A549 (cell line): ENCODE results near the gene TCHP. TPM values are rescaled to one million over a fixed set of nuclear protein-coding genes. Genes with fewer than 3 reads are reported as not detected.

Source experiments
- ATAC-seq, 2 experiments: fragments of 200-7000 bp in 1 of 2; fragments of >200 bp in 1 of 2; cut with Nextera tagmentation in 1 of 2; cut with Tn5 transposase in 1 of 2; 3 replicates each; pipeline versions ENCODE4 v1.8.0 to v1.9.1; 2018 to 2020; ENCODE audit warnings: mild to moderate bottlenecking in 1 of 2, moderate library complexity in 1 of 2
- CTCF ChIA-PET: fragments of 300-600 bp; sonication (Branson Sonifier 250); formaldehyde crosslinking; extraction: SDS; loops from one replicate; lab custom pipeline; 2021; ENCODE audit warnings: antibody characterized with exemption, inconsistent platforms; lab: Yijun Ruan, JAX
- POLR2A ChIA-PET: fragments of 350-600 bp; formaldehyde crosslinking; extraction: SDS; loops from one replicate; lab custom pipeline; 2021; ENCODE audit warnings: antibody characterized with exemption, inconsistent platforms; lab: Yijun Ruan, JAX
- DNase-seq, 2 experiments: peaks; one replicate each; pipeline versions ENCODE4 v3.0.0 to v3.0.0-alpha.2; 2011 to 2016; ENCODE audit warnings: low read depth in 1 of 2, low spot score in 1 of 2
- FAIRE-seq: peaks from 2 replicates; lab custom pipeline; 2011; peaks lifted over from hg19 to GRCh38; lab: Jason Lieb, UNC
- H3K27ac ChIP-seq, 2 experiments: fragments of >200 bp; sonication (Bioruptor Twin); formaldehyde crosslinking; 3 replicates each; pipeline ENCODE4 v1.5.1; 2016 to 2017
- H3K4me1 ChIP-seq: fragments of >200 bp; sonication (Bioruptor Twin); formaldehyde crosslinking; 3 replicates; pipeline ENCODE4 v1.6.1; 2016
- H3K4me2 ChIP-seq: fragments of >200 bp; sonication (Bioruptor Twin); formaldehyde crosslinking; 3 replicates; pipeline ENCODE4 v1.6.1; 2016
- H3K4me3 ChIP-seq: fragments of >200 bp; sonication (Bioruptor Twin); formaldehyde crosslinking; 3 replicates; pipeline ENCODE4 v1.5.1; 2016
- H3K9me3 ChIP-seq: fragments of >200 bp; sonication (Bioruptor Twin); formaldehyde crosslinking; 3 replicates; pipeline ENCODE4 v1.6.1; 2016
- BHLHE40 ChIP-seq: IDR thresholded peaks from 2 replicates; pipeline ENCODE4 v1.6.1; 2012; ENCODE audit warnings: low read depth, low read length, inconsistent platforms
- CEBPB ChIP-seq, 2 experiments: fragments of >200 bp in 1 of 2; sonication (Bioruptor Twin) in 1 of 2; formaldehyde crosslinking in 1 of 2; IDR thresholded peaks; 2 replicates each; pipeline ENCODE4 v1.6.1; 2012 to 2016
- EP300 ChIP-seq, 2 experiments: fragments of >200 bp; sonication (Bioruptor Twin); formaldehyde crosslinking; IDR thresholded peaks; 2 replicates in 1 of 2; 3 replicates in 1 of 2; pipeline ENCODE4 v1.6.1; 2016 to 2017
- ESRRA ChIP-seq: fragments of 150-350 bp; IDR thresholded peaks from 2 replicates; pipeline ENCODE4 v1.6.1; 2014; ENCODE audit warnings: mild to moderate bottlenecking, low read length, borderline replicate concordance
- FOSB ChIP-seq: fragments of 250-450 bp; sonication (Bioruptor Pico); IDR thresholded peaks from 2 replicates; pipeline ENCODE4 v1.5.0; 2020; ENCODE audit warnings: mild to moderate bottlenecking, moderate library complexity
- GATA3 ChIP-seq: IDR thresholded peaks from 2 replicates; pipeline ENCODE4 v1.6.1; 2012; ENCODE audit warnings: borderline replicate concordance
- HDAC2 ChIP-seq: fragments of 200-600 bp; sonication (generic); IDR thresholded peaks from 2 replicates; pipeline ENCODE4 v1.6.1; 2016
- HOXB5 ChIP-seq: fragments of 250-450 bp; sonication (Bioruptor Pico); IDR thresholded peaks from 2 replicates; pipeline ENCODE4 v1.5.0; 2020; ENCODE audit warnings: mild to moderate bottlenecking, moderate library complexity
- JUNB ChIP-seq: fragments of >200 bp; sonication (Bioruptor Twin); formaldehyde crosslinking; IDR thresholded peaks from 2 replicates; pipeline ENCODE4 v1.6.1; 2016
- PHF8 ChIP-seq: fragments of 200-600 bp; sonication (generic); IDR thresholded peaks from 2 replicates; pipeline ENCODE4 v1.6.1; 2016; ENCODE audit warnings: low read depth, mild to moderate bottlenecking, antibody characterized with exemption, moderate library complexity, borderline replicate concordance
- RAD21 ChIP-seq, 2 experiments: fragments of >200 bp in 1 of 2; sonication (Bioruptor Twin) in 1 of 2; formaldehyde crosslinking in 1 of 2; IDR thresholded peaks in 1 of 2; conservative IDR thresholded peaks in 1 of 2; 2 replicates in 1 of 2; 3 replicates in 1 of 2; pipeline ENCODE4 v1.6.1; 2012 to 2018; ENCODE audit warnings: inconsistent platforms in 1 of 2
- REST ChIP-seq: fragments of 200-600 bp; sonication (generic); IDR thresholded peaks from 2 replicates; pipeline ENCODE4 v1.6.1; 2016; ENCODE audit warnings: antibody characterized with exemption, mild to moderate bottlenecking, moderate library complexity
- RFX5 ChIP-seq: fragments of 450-650 bp; IDR thresholded peaks from 2 replicates; pipeline ENCODE4 v1.7.1; 2014; ENCODE audit warnings: antibody characterized with exemption, mild to moderate bottlenecking, moderate library complexity
- RNF2 ChIP-seq: fragments of 200-600 bp; sonication (generic); IDR thresholded peaks from 2 replicates; pipeline ENCODE4 v1.6.1; 2016; ENCODE audit warnings: low read depth, mild to moderate bottlenecking, antibody characterized with exemption, moderate library complexity, borderline replicate concordance
- SMC3 ChIP-seq: fragments of >200 bp; sonication (Bioruptor Twin); formaldehyde crosslinking; IDR thresholded peaks from 3 replicates; pipeline ENCODE4 v1.6.1; 2018; ENCODE audit warnings: inconsistent platforms
- ZNF302 ChIP-seq: fragments of 250-450 bp; sonication (Bioruptor Pico); IDR thresholded peaks from 2 replicates; pipeline ENCODE4 v1.9.0; 2021; ENCODE audit warnings: inconsistent platforms, mild to moderate bottlenecking, moderate library complexity
- WGBS: methylation state at CpG from one replicate; pipeline ENCODE4 v1.1.6; 2017; ENCODE audit errors: missing lambda C conversion rate; 5-methylcytosine and 5-hydroxymethylcytosine counted together
- polyA plus RNA-seq, 4 experiments: library from polyadenylated mRNA; depleted of rRNA in 3 of 4; stranded (reverse); fragments of >200 nt; fragmentation: RNase III in 1 of 4; extraction: RNeasy Plus Mini Kit Qiagen cat#74134 plus additional on column Dnase treatment in 1 of 4; gene quantifications; 2 replicates in 3 of 4; 3 replicates in 1 of 4; pipeline ENCODE4 v1.2.3, GENCODE V29; 2011 to 2017
- TF ChIP-seq, protein P1 (sequence below): fragments of >200 bp; sonication (Bioruptor Twin); formaldehyde crosslinking; IDR thresholded peaks from 3 replicates; pipeline ENCODE4 v1.6.1; 2016
- TF ChIP-seq, protein P2 (sequence below): IDR thresholded peaks from 2 replicates; pipeline ENCODE4 v1.6.1; 2012
- TF ChIP-seq, protein P3 (sequence below): fragments of >200 bp; sonication (Bioruptor Twin); formaldehyde crosslinking; IDR thresholded peaks from 2 replicates; pipeline ENCODE4 v1.6.1; 2016
- TF ChIP-seq, protein P4 (sequence below): fragments of 450-650 bp; IDR thresholded peaks from 2 replicates; pipeline ENCODE4 v1.6.1; 2014; ENCODE audit warnings: antibody characterized with exemption
- TF ChIP-seq, protein P5 (sequence below): IDR thresholded peaks from 2 replicates; pipeline ENCODE4 v1.6.1; 2012; ENCODE audit warnings: low read depth, borderline replicate concordance

TCHP gene
- polyA plus RNA-seq, 2 of the 4 experiments (the other 2 are of a cell fraction), result 18.4 to 33.4 TPM

GRCh38 chr12:109946505-109946904 is 46.4 kb downstream of the TCHP start:
- Histone ChIP-seq H3K27ac (no peak overlapping the region), H3K4me1 (no peaks in the 10 kb centered on the region), H3K9me3 (no peaks in the 10 kb centered on the region), H3K4me2 (no peak overlapping the region), H3K4me3 (no peak overlapping the region)
- ChIA-PET CTCF (interaction anchor here (1.0 to 1.7 kb wide), 4 partner anchors 18 to 522 kb away, joined by 3 to 9 read pairs (median 4); partner anchors contain the start of gene FAM216A), POLR2A (no interaction called here)
- ATAC-seq (no peak), FAIRE-seq (no peak), DNase-seq (no peak)
- TF ChIP-seq ZNF302 (CRISPR knock-in tag), result no peak
- TF ChIP-seq FOSB (CRISPR knock-in tag), result no peak
- TF ChIP-seq REST, result no peak
- TF ChIP-seq, protein P1, sequence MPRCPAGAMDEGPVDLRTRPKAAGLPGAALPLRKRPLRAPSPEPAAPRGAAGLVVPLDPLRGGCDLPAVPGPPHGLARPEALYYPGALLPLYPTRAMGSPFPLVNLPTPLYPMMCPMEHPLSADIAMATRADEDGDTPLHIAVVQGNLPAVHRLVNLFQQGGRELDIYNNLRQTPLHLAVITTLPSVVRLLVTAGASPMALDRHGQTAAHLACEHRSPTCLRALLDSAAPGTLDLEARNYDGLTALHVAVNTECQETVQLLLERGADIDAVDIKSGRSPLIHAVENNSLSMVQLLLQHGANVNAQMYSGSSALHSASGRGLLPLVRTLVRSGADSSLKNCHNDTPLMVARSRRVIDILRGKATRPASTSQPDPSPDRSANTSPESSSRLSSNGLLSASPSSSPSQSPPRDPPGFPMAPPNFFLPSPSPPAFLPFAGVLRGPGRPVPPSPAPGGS, result no peak
- no peak for TF ChIP-seq HDAC2
- no peak for TF ChIP-seq ESRRA
- no peak for TF ChIP-seq RAD21 (conservative IDR thresholded peaks at IDR 0.05 in 1 of 2, IDR thresholded peaks at IDR 0.05 in 1 of 2)
- TF ChIP-seq, protein P2, sequence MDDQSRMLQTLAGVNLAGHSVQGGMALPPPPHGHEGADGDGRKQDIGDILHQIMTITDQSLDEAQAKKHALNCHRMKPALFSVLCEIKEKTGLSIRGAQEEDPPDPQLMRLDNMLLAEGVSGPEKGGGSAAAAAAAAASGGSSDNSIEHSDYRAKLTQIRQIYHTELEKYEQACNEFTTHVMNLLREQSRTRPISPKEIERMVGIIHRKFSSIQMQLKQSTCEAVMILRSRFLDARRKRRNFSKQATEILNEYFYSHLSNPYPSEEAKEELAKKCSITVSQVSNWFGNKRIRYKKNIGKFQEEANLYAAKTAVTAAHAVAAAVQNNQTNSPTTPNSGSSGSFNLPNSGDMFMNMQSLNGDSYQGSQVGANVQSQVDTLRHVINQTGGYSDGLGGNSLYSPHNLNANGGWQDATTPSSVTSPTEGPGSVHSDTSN, result no peak
- TF ChIP-seq EP300 (IDR thresholded peaks at IDR 0.05), result no peak
- 74% methylated on average over 5 of the region's 5 CpGs for WGBS

DNA sequence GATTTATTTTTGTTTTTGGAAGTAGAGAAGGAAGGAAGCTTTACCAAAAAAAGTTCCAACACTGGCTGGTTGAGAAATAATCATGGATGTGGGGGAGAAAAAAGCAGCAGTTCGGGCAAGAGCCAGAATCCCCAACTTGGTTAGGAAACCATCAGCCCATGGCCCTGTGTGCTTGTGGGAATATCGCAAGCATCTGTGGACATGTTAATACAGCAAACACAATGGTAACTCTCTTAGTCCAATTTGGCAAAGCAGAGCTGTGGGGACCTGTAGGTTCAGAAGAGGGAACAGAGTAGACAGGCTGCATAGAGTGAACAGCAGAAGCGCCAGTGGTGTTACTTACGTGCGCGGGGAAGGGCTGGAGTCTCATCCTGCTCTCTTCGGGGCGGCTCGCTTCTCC is 46.8 kb downstream of the TCHP start:
- Histone ChIP-seq H3K27ac (no peak overlapping the region), H3K4me2 (no peak overlapping the region), H3K4me3 (no peak overlapping the region), H3K4me1 (0 out of 3 replicates have a peak, but pooled peaks cover 3% of the 10 kb centered on the region), H3K9me3 (no peaks in the 10 kb centered on the region)
- ChIA-PET POLR2A (no interaction called here), CTCF (interaction anchor here (1.0 to 1.7 kb wide), 5 partner anchors 18 to 522 kb away, joined by 3 to 9 read pairs (median 3); partner anchors contain the start of gene FAM216A)
- ATAC-seq, result no peak
- TF ChIP-seq GATA3 (no peak), PHF8 (no peak), RFX5 (no peak), CEBPB (IDR thresholded peaks at IDR 0.05) (no peak), JUNB (no peak), HOXB5 (CRISPR knock-in tag) (no peak)
- TF ChIP-seq, protein P3, sequence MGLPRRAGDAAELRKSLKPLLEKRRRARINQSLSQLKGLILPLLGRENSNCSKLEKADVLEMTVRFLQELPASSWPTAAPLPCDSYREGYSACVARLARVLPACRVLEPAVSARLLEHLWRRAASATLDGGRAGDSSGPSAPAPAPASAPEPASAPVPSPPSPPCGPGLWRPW, result no peak
- FAIRE-seq, result no peak
- WGBS, result 94% methylated on average over 9 of the region's 9 CpGs
- no peak for DNase-seq

DNA sequence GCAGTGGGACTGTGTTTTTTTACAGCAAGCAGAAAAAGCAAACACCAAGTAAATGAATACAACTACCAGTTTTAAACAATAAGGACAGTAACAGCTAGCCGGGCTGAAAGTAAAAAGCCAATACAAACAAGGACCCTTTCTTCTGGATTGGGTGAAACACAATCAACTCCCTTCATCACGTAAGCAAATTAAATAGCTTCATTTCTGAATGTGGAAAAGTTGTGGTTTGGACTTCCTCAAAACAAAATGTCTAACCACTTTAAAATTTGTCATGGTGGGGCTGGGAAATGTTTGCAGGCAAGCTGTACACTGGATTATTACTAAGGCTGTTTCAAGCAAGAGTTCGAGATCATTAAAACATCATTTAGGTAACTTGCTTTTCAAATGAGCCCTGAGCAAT is 47.4 kb downstream of the TCHP start:
- Histone ChIP-seq H3K4me3 (no peak overlapping the region), H3K4me2 (no peak overlapping the region), H3K4me1 (0 out of 3 replicates have a peak, but pooled peaks cover 4% of the 10 kb centered on the region)
- no peak for FAIRE-seq
- POLR2A ChIA-PET, result no interaction called here
- CTCF ChIA-PET, result interaction anchor here (1.3 to 1.7 kb wide), 4 partner anchors 19 to 152 kb away, joined by 3 to 9 read pairs (median 4); no protein-coding TSS in a partner anchor
- WGBS, result 86% methylated on average over 3 of the region's 3 CpGs
- TF ChIP-seq ZNF302 (CRISPR knock-in tag), result no peak
- TF ChIP-seq BHLHE40, result no peak
- TF ChIP-seq, protein P4, sequence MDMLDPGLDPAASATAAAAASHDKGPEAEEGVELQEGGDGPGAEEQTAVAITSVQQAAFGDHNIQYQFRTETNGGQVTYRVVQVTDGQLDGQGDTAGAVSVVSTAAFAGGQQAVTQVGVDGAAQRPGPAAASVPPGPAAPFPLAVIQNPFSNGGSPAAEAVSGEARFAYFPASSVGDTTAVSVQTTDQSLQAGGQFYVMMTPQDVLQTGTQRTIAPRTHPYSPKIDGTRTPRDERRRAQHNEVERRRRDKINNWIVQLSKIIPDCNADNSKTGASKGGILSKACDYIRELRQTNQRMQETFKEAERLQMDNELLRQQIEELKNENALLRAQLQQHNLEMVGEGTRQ, result no peak
- TF ChIP-seq, protein P5, sequence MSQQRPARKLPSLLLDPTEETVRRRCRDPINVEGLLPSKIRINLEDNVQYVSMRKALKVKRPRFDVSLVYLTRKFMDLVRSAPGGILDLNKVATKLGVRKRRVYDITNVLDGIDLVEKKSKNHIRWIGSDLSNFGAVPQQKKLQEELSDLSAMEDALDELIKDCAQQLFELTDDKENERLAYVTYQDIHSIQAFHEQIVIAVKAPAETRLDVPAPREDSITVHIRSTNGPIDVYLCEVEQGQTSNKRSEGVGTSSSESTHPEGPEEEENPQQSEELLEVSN, result no peak
- no peak for TF ChIP-seq RFX5
- TF ChIP-seq SMC3, result no peak
- no peak for TF ChIP-seq RNF2
- TF ChIP-seq, all 56 proteins: peak for 0
- Histone ChIP-seq H3K9me3 (no peaks in the 10 kb centered on the region), H3K27ac (no peak overlapping the region)
- ATAC-seq, result no peak
- DNase-seq, result no peak
